ENCODE data around the gene PHACTR1. TPM values are rescaled to one million over a fixed set of nuclear protein-coding genes. Genes with fewer than 3 reads are reported as not detected.

PHACTR1 gene
- total and polyA plus RNA-seq, 12 donors: 6.3 to 150 (median 79.9) TPM

- Histone ChIP-seq H3K4me3 (no peak overlapping the region), H3K27me3 (no peaks in the 10 kb centered on the region), H3K36me3 (peaks cover 0 to 94% (median 15%) of the 10 kb centered on the region in 9 donors), H3K4me1 (peaks cover 0 to 13% (median 5%) of the 10 kb centered on the region in 9 donors), H3K9me3 (no peaks in the 10 kb centered on the region), H3K27ac (no peak overlapping the region)
- 90 to 94% methylated on average over 11 of the region's 11 CpGs for whole genome bisulfite sequencing, 2 donors
- intact Hi-C loops (cut with DNase I): no loop called here
- no peak for DNase-seq
- ATAC-seq: no peak
- TF ChIP-seq, protein P1, sequence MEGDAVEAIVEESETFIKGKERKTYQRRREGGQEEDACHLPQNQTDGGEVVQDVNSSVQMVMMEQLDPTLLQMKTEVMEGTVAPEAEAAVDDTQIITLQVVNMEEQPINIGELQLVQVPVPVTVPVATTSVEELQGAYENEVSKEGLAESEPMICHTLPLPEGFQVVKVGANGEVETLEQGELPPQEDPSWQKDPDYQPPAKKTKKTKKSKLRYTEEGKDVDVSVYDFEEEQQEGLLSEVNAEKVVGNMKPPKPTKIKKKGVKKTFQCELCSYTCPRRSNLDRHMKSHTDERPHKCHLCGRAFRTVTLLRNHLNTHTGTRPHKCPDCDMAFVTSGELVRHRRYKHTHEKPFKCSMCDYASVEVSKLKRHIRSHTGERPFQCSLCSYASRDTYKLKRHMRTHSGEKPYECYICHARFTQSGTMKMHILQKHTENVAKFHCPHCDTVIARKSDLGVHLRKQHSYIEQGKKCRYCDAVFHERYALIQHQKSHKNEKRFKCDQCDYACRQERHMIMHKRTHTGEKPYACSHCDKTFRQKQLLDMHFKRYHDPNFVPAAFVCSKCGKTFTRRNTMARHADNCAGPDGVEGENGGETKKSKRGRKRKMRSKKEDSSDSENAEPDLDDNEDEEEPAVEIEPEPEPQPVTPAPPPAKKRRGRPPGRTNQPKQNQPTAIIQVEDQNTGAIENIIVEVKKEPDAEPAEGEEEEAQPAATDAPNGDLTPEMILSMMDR (IDR thresholded peaks at IDR 0.05): no peak
Observed at GRCh38 chr6:13295576-13295975, 579.0 kb downstream of the PHACTR1 start.

DNA sequence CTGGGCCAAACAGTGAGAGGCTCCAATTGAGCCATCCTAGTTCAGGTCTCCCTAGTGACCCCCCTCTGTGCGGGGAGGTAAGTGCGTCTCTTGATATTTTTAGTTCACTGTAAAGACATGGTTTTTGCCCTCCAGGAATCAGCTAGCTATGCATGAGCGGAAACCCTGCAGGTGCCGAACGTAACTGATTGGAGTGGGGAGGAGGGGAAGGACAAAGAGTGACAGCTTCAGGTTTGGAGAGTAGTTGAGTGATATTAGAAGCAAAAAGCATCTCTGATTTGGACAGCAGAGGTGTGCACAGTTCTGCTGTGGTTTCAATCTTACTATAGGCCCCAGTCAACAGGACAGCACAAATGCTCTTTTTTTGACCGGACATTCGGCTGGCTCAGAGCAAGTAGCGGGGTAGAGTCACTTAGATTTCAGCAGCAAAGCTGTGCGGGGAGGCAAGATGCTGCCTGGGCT lies 580.0 kb downstream of the PHACTR1 start:
- Histone ChIP-seq H3K9me3 (no peaks in the 10 kb centered on the region), H3K27ac (no peak overlapping the region), H3K4me1 (peaks cover 0 to 13% (median 5%) of the 10 kb centered on the region in 9 donors), H3K4me3 (no peak overlapping the region), H3K27me3 (no peaks in the 10 kb centered on the region), H3K36me3 (peaks cover 0 to 95% (median 13%) of the 10 kb centered on the region in 9 donors)
- intact Hi-C loops (cut with DNase I): no loop called here
- 80 to 85% methylated on average over 9 of the region's 9 CpGs for WGBS, 2 donors
- no peak for ATAC-seq
- TF ChIP-seq, protein P1 (IDR thresholded peaks at IDR 0.05): no peak
- no peak for DNase-seq

- no peaks in the 10 kb centered on the region for H3K9me3 ChIP-seq
- 97 to 99% methylated on average over 5 of the region's 5 CpGs for WGBS, 2 donors
- H3K27ac ChIP-seq: no peak overlapping the region
- intact Hi-C loops (cut with DNase I): no loop called here
- DNase-seq (no peak), ATAC-seq (no peak)
- TF ChIP-seq, protein P1 (IDR thresholded peaks at IDR 0.05): no peak
- peaks cover 0 to 22% (median 11%) of the 10 kb centered on the region in 9 donors for H3K4me1 ChIP-seq
- H3K4me3 ChIP-seq: no peak overlapping the region
- H3K27me3 ChIP-seq: no peaks in the 10 kb centered on the region
- peaks cover 0 to 93% (median 13%) of the 10 kb centered on the region in 9 donors for H3K36me3 ChIP-seq
Observed at GRCh38 chr6:13297391-13297790, 580.8 kb downstream of the PHACTR1 start.

DNA sequence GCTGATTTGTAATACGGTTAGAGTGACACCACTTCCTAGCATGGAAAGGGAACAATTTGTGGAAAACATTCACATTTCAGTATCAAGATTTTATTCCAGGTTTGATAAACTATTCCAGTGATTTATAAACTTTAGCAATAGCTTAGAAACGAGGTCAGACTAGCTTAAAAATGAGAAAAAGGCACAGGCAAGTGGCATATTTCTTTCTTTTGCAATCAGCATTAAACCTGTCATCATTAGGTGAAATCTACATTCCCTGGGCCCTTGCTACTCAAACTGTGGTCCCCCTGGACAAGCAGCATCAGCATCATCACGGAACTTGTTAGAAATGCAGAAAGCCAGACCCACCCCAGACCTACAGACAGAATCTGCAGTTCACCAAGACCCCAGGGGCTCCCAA lies 581.9 kb downstream of the PHACTR1 start:
- DNase-seq: no peak
- H3K36me3 ChIP-seq: peaks cover 0 to 88% (median 6%) of the 10 kb centered on the region in 9 donors
- no peak for ATAC-seq
- no peak overlapping the region for H3K27ac ChIP-seq
- intact Hi-C loops (cut with DNase I): no loop called here
- 89 to 92% methylated on average over 3 of the region's 3 CpGs for WGBS, 2 donors
- H3K9me3 ChIP-seq: no peaks in the 10 kb centered on the region
- H3K4me1 ChIP-seq: peaks cover 6 to 32% (median 21%) of the 10 kb centered on the region in 9 donors
- H3K4me3 ChIP-seq: no peak overlapping the region
- TF ChIP-seq, protein P1 (IDR thresholded peaks at IDR 0.05): no peak
- no peaks in the 10 kb centered on the region for H3K27me3 ChIP-seq
